Measurements from ENCODE around the gene ZP3.
"Not testable (repeated sequence)": the region's sequence is repeated elsewhere in the genome, so short reads cannot be mapped to it uniquely, and the experiment has no call there.

ZP3 gene

GRCh38 chr7:76405738-76406137, 19.0 kb upstream of the ZP3 start:
- DNase-seq (ENCODE audit: low read depth), result no peak

GRCh38 chr7:76407718-76408117, 17.0 kb upstream of the ZP3 start:
- no peak for DNase-seq (ENCODE audit: low read depth)

DNA sequence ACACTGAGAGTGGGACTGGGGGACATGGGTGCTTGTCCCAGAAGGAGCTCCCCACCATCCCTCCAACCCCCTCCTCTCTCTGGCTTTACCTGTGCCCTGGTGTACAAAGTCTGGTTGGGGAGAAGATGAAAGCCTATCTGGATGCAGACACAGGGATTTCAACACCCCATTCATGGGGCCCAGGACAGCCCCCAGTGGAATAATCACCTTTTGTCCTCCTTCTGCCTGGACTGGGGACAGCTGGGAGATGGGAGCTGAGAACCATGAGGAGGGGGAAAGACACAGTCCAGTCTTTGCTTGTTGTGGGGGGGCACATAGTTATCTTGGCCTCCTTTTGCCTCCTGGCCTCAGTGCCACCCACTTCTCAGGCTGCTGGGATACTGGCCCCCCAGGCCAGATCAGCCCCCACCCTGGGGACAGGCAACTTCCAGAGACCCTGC, 16.6 kb upstream of the ZP3 start:
- DNase-seq (ENCODE audit: low read depth), result no peak

- DNase-seq (ENCODE audit: low read depth), result no peak
Observed at GRCh38 chr7:76409537-76409936, 15.2 kb upstream of the ZP3 start, which contains the start of gene SSC4D. Gene SSC4D, minus strand, starts transcription at chr7:76409697. Its CDS starts 5,258 bp downstream, at chr7:76404439.

- DNase-seq (ENCODE audit: low read depth), result no peak
Observed at GRCh38 chr7:76411626-76412025, 13.1 kb upstream of the ZP3 start.

GRCh38 chr7:76412249-76412648, 12.5 kb upstream of the ZP3 start:
- no peak for DNase-seq (ENCODE audit: low read depth)

GRCh38 chr7:76417654-76418310, 7.0 kb upstream of the ZP3 start:
- not testable (repeated sequence) for DNase-seq (ENCODE audit: low read depth)

GRCh38 chr7:76421097-76421496, 3.7 kb upstream of the ZP3 start:
- not testable (repeated sequence) for DNase-seq (ENCODE audit: low read depth)

DNA sequence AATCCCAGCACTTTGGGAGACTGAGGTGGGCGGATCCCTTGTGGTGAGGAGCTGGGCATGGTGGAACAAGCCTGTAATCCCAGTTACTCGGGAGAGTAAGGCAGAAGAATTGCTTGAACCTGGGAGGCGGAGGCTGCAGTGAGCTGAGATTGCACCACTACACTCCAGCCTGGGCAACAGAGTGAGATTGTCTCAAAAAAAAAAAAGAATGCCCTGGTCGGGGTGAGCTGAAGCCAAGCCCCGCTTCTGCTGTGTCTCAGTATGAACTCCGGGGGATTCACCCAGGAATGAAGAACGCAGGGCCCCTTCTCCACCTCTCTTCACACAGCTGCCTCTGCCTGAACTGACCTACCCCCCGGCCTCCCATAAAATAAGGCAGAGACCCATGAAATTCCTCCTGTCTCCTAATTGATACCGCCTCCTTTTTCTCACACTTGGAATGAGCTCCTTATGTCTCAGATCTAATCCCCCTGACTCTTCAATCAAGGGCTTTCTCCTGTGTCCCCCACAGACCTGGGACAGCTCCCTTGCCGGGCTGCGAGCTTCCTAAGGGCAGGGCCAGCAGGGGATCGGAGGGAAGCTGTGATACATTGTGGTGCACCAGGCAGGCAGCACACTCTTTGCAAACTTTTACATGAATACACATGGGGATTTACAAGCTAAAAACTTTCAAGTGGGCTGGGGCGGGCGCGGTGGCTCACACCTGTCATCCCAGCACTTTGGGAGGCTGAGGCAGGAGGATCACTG, 911 bp upstream of the ZP3 start:
- no peak for DNase-seq (ENCODE audit: low read depth)

GRCh38 chr7:76425156-76425555, 406 bp downstream of the ZP3 start:
- DNase-seq (ENCODE audit: low read depth), result no peak

GRCh38 chr7:76425558-76425957, 808 bp downstream of the ZP3 start:
- DNase-seq (ENCODE audit: low read depth), result not testable (repeated sequence)

GRCh38 chr7:76426246-76426645, 1.5 kb downstream of the ZP3 start:
- no peak for DNase-seq (ENCODE audit: low read depth)

GRCh38 chr7:76427635-76428034, 2.9 kb downstream of the ZP3 start:
- no peak for DNase-seq (ENCODE audit: low read depth)

- no peak for DNase-seq (ENCODE audit: low read depth)
Observed at GRCh38 chr7:76428149-76428823, 3.5 kb downstream of the ZP3 start.

DNA sequence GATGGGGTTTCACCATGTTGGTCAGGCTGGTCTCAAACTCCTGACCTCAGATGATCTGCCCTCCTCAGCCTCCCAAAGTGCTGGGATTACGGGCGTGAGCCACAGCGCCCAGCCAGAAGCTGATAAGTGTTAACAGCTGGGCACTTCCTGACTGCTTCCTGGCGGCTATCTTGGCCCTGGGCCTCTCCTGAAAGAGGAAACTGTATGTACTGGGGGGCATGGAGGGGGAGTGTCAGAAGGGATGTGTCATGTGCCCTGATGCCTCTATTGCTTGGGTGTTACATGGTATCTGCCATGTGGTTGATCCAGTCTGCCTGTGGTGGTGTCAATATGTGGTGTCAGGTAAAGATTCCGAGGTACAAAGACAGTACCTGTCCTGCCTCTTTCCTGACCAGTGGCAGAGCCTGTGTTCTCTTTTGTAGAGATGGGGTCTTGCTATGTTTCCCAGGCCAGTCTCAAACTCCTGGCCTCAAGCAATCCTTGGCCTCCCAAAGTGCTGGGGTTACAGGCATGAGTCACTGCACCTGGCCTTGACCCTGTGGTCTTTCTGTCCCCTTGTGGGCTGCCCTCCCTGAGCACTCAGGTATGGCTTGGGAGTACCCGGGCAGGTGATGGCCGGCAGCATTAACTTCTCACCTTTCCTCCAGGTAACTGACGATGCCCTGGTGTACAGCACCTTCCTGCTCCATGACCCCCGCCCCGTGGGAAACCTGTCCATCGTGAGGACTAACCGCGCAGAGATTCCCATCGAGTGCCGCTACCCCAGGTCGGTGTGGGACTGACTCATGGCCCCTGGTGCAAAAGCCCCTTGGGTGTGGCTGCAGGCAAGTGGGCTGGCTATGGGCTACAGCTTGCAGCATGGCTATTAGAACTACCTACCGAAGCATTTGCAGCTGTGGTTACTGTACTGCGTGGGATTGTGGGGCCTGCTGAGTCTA, 4.4 kb downstream of the ZP3 start:
- DNase-seq (ENCODE audit: low read depth), result no peak

DNA sequence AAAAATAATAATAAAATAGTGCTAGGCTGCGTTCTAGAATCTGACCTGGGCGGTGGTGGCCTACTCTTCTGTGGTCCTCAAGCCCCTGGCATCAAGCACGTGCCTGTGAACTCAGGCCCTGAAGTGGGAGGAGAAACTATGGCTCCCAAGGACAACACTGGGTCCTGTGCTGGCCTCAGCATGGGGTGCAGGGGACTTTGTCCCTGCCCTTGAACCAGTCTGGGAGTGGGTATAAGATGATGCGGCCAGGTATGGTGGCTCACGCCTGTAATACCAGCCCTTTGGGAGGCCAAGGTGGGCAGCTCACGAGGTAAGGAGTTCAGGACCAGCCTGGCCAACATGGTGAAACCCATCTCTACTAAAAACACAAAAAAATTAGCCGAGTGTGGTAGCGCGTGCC, 5.5 kb downstream of the ZP3 start:
- DNase-seq (ENCODE audit: low read depth), result no peak

DNA sequence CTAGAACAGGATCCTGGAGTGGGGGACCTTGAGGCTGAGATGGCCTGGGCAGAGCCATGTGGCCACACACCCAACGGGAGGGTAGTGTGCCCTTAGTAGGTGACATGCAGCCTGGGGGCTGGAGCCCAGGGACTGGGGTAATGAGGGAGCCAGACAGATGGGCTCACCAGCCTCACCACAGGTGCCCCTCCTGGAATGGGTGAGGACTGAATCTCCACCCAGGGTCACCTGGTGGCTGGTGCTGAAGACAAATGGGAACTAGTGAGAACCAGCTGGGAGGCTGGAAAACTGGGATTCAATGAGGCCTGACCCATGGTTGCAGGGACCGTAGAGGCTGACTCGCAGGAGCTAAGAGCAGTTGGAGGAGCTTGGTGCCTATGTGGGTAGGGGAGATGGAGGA, 6.1 kb downstream of the ZP3 start:
- DNase-seq (ENCODE audit: low read depth), result no peak

GRCh38 chr7:76437873-76438272, 13.1 kb downstream of the ZP3 start:
- DNase-seq (ENCODE audit: low read depth), result not testable (repeated sequence)

DNA sequence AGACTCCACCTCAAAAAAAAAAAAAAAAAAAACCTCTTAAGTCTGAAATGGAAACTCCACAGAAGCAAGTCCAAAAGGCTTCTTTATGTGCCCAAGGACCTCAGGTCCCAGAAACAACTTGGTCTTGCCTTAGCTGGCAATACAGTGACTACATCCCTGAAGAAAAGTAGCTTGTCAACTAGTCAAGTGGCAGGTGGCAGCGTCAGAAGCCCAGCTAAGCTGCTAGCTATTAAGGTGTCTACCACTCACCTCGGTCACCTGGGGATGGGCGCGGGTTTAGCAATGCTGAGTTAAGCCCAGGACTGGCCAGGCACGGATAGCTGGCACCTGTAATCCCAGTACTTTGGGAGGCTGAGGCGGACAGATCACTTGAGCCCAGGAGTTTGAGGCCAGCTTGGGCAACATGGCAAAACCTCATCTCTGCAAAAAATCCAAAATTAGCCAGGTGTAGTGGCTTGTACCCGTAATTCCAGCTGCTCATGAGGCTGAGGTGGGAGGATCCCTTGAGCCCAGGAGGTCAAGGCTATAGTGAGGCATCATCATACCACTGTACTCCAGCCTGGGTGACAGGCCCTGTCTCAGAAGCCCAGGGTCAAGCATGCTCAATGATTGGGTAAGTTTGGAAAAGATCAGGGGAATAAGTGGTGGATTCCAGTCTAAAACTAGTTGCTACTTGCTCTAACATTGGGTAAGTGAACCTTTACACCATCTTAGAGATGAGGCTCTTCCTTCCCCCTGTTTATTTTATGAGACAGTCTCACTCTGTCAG, 14.6 kb downstream of the ZP3 start:
- not testable (repeated sequence) for DNase-seq (ENCODE audit: low read depth)

DNA sequence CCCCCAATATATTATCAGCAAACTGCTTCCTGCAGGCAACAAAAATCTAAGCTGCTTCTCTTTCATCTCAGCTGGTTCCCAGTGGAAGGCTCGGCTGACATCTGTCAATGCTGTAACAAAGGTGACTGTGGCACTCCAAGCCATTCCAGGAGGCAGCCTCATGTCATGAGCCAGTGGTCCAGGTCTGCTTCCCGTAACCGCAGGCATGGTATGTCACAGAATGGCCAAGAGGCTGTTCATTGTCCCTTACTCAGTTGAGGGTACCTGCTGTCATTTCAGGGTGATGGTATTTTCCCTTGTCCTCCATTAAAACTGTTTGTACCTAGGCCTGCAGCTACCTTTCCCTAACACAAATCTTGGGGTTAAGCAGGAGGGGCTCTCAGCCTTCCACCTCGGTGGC, 15.7 kb downstream of the ZP3 start:
- DNase-seq (ENCODE audit: low read depth), result not testable (repeated sequence)

DNA sequence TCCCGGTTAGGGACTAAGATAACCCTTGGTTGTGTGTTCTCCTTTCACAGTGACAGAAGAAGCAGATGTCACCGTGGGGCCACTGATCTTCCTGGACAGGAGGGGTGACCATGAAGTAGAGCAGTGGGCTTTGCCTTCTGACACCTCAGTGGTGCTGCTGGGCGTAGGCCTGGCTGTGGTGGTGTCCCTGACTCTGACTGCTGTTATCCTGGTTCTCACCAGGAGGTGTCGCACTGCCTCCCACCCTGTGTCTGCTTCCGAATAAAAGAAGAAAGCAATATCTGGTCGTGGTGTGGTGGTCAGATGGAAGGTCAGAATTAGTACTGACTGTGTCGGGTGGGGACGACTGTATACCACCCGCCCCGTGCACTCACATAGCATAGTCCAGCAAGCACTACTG, 17.0 kb downstream of the ZP3 start:
- not testable (repeated sequence) for DNase-seq (ENCODE audit: low read depth)
